B cell (primary cell): ENCODE measurements around the gene KCNF1.

Experiments used
- EZH2 ChIP-seq: IDR thresholded peaks from 2 replicates; pipeline ENCODE4 v1.6.1; 2012; ENCODE audit warnings: borderline replicate concordance, low read depth, mild to moderate bottlenecking, moderate library complexity, low read length; ENCODE audit not compliant: insufficient read depth, poor library complexity, severe bottlenecking
- TF ChIP-seq, protein P1 (sequence below): fragments of 200-600 bp; IDR thresholded peaks from one replicate; pipeline ENCODE4 v1.8.0; 2022; ENCODE audit warnings: antibody characterized with exemption, mild to moderate bottlenecking

- TF ChIP-seq, protein P1, sequence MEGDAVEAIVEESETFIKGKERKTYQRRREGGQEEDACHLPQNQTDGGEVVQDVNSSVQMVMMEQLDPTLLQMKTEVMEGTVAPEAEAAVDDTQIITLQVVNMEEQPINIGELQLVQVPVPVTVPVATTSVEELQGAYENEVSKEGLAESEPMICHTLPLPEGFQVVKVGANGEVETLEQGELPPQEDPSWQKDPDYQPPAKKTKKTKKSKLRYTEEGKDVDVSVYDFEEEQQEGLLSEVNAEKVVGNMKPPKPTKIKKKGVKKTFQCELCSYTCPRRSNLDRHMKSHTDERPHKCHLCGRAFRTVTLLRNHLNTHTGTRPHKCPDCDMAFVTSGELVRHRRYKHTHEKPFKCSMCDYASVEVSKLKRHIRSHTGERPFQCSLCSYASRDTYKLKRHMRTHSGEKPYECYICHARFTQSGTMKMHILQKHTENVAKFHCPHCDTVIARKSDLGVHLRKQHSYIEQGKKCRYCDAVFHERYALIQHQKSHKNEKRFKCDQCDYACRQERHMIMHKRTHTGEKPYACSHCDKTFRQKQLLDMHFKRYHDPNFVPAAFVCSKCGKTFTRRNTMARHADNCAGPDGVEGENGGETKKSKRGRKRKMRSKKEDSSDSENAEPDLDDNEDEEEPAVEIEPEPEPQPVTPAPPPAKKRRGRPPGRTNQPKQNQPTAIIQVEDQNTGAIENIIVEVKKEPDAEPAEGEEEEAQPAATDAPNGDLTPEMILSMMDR: no peak
- no peak for TF ChIP-seq EZH2
Observed at GRCh38 chr2:10963155-10963554, 51.4 kb downstream of the KCNF1 start.
